Activated CD8-positive, alpha-beta memory T cell treated with anti-CD3 and anti-CD28 coated beads for 4 hours (primary cell): ENCODE measurements around the gene MMP13.
"Not testable (repeated sequence)": the region's sequence is repeated elsewhere in the genome, so short reads cannot be mapped to it uniquely, and the experiment has no call there.

Experiments used
- DNase-seq, 2 donors: peaks; one replicate each; pipeline ENCODE4 v3.0.0-alpha.2; 2020; ENCODE audit warnings: low read depth in 2 of 2

Gene MMP13

DNA sequence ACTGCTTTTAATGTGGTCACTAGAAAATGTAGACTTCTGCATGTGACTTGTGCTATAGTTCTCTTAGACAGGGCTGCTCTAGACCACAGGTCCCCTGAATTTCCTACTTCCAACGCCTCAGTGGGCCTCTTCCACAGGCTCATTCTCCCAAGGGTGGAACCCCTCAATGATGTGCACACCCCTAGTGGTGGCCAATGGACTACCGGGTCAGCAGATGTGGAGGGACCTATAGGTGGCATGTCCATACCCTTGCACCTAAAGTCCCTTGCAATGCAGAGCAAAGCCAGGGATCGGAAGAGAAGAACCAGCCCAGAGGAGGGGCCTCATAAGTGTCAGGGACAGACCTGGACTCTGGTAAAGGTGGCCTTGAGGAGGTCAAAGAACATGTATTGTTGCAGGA lies 20.0 kb downstream of the MMP13 start:
- DNase-seq: no peak

DNA sequence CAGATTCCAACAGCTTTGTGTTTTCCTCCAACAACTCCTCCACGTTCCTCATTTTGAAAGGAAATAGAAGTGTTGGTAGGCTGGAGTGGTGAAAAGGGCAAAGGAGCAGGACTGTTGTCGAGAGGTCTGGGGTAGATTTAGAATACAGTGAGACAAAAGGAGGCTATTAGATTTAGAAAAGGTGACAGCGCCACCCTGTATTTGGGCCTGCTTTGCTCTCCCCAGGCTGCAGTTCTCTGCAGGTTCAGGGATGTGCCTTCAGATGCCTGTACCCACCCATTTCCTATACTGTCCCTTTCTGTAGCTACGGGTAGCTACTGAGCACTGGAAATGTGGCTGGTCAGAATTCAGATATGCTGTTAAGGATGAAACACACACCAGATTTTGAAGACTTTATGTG lies 20.8 kb downstream of the MMP13 start:
- no peak for DNase-seq

DNA sequence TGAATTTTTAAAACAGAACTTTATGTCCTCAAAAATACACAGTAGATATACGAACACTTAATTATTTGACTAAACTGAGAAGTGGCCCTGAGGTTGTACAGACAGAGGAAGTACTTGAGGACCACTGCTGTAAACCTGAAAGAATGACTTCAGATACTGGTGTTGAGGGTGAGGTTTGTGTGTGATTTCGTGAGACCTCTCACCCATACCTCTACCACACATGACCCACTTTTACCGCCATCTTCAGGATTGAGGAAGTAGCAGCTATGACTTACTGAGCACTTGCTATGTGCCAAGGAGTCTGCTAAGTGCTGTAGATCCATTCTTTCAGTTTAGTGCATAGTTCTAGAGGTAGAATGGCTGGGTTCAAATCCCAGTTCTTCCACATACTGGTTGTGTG lies 21.9 kb downstream of the MMP13 start:
- DNase-seq: no peak

DNA sequence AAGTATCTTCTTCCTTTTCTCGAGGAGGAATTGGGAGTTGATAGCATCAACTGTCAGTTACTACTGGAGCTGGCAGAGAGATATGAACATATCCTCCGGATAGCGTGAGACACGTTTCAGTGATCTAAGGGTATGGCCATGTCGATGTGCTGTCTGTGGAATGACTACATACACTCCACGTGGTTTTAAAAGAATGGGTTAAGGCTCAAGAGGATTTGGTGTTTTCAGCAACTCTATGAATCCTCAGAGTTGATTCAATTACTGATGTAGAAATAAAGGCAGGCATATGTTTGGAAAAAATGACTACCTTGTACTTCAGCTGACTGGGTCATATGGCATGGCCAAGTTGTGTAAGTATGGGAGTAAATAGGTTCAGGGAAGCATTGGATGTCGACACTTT lies 22.9 kb downstream of the MMP13 start:
- no peak for DNase-seq

DNA sequence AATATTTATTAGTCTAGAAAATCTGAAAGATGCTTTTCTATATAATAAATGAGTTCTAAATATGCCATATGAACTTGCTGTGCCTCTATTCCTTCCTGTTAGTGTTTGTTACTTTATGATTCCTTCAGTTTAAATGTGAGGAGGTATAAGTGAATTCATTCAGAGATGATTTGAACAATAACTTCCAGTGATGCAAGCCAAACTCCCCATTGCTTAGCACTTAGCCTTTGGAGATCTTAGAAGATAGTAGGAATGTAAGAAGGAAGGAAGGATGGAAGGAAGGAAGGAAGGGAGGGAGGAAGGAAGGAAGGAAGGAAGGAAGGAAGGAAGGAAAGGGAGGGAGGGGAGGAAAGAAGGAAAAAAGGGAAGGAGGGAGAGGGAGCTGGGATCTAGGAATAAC lies 25.1 kb downstream of the MMP13 start:
- no peak for DNase-seq

DNA sequence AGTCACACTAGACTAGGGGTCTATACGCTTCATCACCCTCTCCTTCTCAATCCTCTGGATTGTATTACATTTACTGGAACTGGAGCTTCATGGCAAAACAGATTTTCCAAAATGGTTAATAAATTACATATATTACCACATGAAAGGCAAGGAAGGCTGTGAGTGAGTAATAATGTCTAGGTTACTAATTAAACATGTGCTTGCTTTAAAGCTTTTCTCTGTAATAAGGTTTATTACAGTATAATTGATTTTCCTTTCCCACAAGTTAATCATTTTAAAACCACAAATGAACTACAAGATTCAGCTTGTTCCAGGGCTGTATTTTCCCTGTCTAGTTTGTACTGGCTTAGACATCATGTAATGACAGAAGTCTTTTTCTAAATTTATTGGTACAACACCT lies 25.6 kb downstream of the MMP13 start:
- DNase-seq: no peak

DNA sequence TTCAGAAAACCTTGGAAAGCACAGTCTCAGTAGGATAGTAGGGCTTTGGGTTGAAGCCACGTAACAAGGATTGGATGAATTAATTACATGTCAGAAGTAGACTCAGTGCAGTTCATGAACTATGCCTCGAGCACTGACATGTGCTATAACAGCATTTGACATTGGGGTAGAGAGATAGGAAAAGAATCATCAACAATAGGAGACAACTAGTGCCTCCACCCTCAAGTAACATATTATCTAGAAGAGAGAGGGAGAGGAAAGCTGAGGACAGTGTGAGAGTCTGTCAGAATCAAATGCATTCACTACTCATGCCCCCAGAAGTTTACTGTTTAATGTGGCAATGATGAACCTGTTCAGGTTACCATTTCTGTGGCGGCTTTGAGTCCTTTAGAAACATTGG lies 26.4 kb downstream of the MMP13 start:
- DNase-seq: no peak

DNA sequence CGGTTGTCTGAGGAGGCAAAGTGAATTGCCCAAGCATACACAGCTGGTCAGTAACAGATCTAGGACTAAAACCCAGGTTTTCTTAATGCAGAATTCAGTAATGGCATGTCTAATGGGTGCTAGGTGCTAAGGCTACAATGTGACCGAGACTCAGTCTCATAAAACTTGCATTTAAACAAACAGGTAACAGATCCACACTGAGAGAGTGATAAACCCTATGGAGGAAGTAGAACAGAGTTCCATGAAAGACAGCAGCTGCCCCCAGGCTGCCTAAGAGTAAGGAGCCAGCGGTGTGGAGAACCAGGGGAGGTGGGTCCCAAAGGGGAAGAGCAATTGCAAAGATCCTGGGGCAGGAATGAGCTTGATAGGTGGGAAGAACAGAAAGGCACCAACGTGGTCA lies 27.3 kb downstream of the MMP13 start:
- no peak for DNase-seq

DNA sequence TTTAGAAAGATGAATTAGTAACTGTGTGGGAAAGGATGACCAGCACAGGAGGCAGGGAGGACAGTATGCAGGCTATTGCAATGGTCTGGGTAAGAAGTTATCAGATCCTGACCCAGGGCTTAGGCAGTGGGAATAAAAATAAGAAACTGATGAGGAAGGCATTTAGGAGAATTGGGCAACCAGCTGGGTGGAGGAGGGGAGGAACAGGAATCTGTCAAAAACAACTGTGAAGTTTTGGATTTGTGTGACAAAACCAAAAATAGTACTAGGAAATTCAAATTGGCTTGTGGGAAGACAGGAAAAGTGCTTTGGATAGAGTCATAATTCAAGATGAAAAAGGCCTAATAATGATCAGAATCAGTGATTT lies 27.9 kb downstream of the MMP13 start:
- no peak for DNase-seq

DNA sequence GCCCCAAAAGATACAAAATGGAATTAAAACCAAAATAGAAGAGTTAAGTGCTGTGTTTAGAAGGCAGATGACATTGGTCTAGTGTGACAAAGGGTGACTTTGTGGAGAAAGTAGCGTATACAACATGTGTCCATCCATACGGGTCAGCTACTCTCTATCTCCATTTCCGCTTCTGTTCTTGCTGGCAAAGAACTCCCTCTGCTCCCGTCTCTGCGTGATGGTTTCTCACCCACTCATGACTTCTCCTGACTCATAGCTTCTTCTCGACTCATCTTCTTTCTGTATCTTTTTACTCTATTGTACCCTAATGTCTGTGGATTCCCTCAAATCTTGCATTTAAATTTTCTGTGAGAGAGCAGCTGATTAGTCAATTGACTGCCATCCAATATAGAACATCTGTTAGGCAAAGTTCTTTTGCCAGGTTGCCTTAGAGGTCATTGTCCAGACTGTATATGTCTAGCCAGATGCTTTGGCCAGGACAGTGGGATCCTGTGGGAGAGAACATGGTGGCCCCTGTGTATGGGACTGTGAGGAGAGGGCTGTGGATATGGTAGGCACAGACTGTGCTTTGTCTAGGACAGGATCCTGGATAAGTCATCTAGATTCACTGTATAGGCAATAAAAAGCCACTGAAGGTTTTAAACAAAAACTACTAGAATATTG lies 28.4 kb downstream of the MMP13 start:
- no peak for DNase-seq

DNA sequence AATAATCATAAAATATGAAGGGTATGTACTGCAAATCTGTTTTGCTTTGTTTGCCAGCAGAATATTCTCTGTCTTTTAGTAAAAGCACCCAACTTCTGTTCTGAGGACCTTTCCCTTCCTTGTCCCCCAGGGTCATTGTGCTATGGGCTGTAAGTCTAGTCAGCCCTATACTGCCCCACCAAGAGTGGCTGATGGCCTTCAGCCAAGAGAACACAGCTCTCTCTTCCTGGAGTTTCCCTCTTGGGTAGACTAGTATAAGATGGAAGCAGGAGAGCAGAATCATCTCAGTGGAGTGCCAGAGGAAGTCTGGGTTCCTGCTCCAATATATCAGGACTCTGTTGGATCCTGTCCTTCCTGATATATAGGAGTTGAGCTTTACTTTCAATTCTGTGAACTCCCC lies 29.0 kb downstream of the MMP13 start:
- no peak for DNase-seq

DNA sequence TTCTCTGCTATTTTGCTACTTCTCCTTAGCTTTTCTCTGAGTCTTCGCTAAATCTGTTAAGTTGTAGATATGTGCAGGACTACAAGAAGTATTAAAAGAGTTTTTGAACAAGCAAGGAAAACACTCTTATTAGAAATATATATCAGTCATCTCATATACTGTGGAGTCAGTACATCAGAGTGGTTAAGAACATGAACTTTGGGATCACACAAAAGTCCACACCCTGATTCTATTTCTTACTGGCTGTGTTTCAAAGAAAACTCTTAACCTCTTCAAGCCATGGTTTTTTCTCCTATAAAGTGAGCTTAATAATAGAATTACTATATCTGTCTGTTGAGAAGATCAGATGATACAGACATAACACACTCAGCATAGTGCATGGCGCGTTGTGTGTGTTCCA lies 29.5 kb downstream of the MMP13 start:
- DNase-seq: no peak

DNA sequence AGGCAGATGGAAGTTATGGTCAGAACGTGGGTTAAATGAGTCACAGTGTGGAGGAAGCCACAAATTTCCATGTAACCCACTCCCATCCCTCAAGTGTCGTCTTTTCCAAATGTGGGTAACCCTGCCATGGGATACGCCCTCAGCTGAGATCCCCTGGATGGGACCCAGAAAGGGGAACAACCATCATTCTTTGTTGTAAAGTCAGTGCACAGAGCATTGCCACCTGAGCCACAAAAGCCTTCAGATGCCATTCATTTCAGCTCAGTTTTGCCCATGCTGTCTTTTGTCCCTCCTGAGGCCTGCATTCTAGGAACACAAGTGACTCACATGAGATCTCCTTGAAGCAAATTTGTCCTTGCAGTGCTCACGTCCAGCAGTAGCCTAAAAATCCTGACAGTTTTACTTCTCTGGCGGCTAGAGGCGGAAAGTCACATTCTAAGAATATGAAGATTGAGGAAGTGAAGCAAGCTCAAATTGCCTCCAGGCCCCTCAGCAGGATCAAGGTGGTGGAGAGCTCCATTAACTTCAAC lies 30.6 kb downstream of the MMP13 start:
- no peak for DNase-seq

DNA sequence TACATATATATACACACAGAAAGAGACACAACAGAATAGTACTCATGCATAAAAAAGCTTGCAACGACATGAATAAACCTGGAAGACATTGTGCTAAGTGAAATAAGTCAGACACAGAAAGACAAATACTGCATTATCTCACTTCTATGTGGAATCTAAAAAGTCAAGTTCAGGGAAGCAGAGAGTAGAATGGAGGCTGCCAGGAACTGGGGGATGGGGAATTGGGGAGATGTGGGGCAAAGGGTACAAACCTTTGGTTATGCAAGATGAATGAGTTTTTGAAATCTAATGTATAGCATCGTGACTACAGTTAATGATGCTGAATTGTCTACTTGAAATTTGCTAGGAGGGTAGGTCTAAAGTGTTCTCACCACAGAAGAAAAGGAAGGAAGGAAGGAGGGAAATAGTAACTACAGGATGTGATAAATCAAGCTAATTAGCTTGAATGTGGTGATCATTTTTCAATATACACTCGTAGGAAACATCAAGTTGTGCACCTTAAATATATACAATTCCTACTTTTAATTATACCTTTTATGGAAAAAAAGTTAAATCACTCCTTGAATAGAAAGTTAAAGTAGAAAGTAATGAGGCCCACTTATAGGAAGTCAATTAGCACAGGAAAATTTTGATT lies 33.8 kb downstream of the MMP13 start:
- DNase-seq: no peak

DNA sequence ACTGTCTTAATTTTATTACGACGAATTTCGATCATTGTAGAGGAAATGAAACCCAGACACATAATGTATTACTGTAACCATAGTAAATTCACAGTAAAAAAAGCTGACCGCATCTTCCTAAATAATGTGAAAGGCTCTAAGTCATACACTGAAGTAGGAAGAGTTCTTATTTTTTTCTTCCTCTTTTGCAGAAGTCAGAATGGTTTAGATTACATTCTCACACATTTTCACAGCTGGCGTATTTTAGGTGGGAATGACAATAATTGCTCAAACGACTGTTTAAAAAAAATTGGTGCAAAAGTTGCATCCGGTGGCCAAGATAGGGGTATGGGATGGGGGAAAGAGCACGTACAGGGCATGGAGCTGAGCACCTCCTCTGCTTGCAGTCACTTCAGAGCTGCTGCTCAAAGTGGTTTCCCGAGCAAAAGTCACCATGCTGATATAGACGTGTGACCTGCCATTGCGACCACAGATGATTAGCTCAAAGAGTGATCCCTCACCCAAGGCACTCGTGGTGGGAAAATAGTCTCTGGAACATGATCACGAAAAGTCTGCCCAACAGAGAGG lies 35.3 kb downstream of the MMP13 start:
- no peak for DNase-seq

DNA sequence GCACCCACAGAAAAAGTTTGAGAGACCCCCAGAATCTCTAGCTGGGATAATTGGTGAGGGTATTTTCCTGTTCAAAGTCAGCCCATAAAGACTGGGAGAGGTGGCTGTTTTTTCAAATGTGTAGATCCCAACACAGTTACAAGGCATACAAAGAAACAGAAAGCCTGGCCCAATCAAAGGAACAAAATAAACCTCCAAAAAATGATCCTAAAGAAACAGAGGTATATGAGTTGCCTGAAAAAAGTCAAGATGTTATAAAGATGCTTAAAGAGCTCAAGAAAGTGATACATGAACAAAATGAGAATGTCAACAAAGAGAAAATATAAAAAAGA lies 40.5 kb downstream of the MMP13 start:
- no peak for DNase-seq

DNA sequence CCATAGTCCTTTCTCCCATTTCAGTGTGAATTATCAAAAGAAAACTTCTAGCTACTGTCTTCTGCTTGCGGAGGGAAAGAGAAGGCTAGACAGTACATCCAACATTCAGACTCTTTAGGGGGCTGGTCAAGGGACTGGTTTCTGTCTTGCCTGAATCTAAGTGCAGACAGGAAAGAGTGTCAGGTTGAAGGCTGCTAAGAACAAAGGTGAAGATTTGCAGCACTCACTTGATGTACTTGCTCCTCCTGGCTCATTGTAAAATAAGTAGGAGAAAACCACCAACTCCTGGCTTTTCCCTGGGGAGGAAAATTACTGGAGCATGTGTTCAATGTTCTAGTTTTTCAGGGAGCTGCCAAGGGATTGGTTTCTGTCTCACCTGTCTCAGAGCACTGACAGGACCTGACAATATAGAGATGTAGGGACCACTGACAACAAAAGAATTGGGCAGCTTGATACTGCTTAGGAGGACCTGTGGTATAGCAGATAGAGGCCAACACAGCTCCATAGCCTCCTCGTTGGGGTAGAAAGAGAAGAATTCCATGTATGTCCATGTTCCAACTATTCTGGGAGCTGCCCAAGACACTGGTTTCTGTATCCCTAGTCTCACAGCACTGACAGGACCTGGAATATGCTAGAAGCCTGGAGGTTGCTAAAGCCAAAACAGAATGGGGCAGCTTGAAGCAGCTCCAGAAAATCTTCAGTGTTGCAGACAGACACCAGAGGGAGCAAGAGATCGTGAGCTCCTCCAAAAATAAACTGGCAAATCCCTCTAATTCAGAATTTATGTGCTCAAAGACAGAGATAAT lies 41.1 kb downstream of the MMP13 start:
- no peak for DNase-seq

DNA sequence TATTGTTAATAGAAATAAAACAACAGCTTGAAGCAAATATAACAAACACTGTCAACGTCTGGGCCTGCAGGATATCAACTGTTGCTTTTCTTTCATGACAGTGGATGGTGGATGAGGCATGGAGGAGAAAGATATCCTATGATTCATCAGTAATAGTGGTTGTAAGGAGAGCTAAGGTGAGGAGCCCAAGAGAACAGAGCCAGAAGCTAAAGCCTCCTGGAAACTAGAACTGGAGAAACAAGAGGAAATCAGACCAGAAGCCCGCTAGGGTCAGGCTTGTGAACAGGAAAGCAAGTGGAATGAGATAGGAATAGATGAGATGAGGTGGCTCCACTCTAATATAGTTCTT lies 43.1 kb downstream of the MMP13 start:
- no peak for DNase-seq

DNA sequence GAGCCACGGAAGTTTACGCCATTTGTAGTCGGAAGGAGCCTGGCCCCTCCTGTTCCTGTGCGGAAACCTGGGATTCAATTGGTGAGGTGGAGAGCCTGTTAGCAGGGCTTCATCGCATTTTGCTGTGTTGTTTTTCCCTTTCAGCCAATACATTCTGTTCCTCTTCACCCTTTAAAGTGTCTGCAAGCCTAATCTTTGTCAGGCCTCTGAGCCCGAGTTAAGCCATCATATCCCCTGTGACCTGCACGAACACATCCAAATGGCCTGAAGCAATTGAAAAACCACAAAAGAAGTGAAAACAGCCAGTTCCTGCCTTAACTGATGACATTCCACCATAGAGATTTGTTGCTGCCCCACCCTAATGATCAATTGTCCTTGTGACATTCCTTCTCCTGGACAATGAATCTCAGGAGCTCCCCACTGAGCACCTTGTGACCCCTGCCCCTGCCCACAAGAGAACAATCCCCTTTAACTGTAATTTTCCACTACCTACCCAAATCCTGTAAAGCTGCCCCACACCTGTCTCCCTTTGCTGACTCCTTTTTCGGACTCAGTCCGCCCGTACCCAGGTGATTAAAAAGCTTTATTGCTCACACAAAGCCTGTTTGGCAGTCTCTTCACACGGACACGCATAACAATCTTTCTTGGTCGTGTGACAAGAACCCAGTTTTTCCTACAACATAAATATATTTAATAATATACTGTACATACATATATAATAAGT lies 43.6 kb downstream of the MMP13 start:
- DNase-seq: no peak

DNA sequence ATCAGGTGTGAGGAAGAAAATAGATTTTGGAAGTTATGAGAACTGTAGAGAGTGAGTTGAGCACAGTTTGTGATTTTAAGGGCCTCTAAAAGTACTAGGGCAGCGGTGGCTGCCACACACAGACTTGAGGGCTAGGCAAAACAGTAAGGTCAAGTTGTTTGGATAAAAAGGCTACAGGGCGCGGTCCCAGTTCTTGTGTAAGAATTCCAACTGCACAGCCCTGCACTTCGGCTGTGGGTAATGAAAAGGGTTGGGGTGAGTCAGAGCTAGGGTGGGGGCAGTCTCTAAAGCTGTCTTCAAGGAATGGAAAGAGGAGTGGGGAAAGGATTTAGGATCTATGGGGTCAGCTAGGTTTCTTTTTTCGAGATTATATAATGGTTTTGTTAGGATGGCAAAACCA lies 49.7 kb downstream of the MMP13 start:
- DNase-seq: not testable (repeated sequence)

DNA sequence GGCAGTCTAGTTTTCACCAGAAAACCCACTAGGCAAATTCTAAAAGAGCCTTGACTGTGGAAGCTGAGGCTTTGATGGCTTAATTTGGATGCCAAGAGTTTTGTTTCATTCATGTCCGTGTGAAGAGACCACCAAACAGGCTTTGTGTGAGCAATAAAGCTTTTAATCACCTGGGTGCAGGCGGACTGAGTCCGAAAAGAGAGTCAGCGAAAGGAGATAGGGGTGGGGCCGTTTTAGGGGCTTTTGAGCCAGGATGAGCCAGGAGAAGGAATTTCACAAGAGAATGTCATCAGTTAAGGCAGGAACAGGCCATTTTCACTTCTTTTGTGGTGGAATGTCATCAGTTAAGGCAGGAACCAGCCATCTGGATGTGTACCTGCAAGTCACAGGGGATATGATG lies 51.6 kb downstream of the MMP13 start:
- DNase-seq: not testable (repeated sequence)

DNA sequence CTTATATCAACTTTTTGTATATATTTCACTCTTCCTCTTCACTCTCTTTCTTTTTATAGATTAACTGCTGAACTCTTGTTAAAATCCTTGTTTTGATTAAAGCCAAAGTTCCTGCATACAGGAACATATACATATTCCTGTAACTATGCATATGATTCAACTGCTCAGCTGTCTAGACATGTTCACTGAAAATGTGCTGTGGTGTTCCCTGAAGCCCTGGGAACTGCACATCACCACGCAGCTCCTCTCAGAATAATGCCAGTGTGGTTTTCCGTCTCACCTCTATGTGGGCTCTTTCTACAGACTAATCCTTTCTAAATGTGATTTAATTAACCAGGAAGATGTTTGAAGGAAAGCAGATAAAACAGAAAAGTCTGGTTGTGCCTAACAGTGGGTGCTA lies 55.2 kb downstream of the MMP13 start:
- DNase-seq: no peak
